ENCODE measurements around the gene DHX36. TPM values are rescaled to one million over a fixed set of nuclear protein-coding genes. Genes with fewer than 3 reads are reported as not detected.

The DHX36 gene
- total RNA-seq, 1 donor from 2014 or later, result 58.4 TPM

DNA sequence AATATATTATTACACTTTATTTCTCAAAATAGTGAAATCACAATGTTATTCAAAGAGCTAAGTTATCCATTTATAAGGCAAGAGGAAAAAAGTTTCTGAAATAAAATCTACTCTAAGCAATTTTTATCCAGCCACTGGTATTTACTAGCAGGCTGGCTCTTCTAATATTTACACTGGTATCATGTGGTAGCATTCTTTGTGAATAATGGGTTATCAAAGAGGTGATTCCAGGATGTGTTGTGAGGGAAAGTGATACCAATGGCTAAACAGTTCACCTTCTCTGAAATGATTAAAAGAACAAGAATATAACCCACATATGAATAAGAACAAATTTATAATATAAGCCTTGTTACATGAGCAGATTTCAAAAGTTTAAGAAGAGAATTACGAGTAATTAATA, 44.1 kb downstream of the DHX36 start:
- H3K27me3 ChIP-seq, result no peaks in the 10 kb centered on the region
- H3K4me3 ChIP-seq, result no peak overlapping the region
- DNase-seq (no peak), ATAC-seq (no peak)
- no peak overlapping the region for H3K27ac ChIP-seq
- TF ChIP-seq, protein P1, sequence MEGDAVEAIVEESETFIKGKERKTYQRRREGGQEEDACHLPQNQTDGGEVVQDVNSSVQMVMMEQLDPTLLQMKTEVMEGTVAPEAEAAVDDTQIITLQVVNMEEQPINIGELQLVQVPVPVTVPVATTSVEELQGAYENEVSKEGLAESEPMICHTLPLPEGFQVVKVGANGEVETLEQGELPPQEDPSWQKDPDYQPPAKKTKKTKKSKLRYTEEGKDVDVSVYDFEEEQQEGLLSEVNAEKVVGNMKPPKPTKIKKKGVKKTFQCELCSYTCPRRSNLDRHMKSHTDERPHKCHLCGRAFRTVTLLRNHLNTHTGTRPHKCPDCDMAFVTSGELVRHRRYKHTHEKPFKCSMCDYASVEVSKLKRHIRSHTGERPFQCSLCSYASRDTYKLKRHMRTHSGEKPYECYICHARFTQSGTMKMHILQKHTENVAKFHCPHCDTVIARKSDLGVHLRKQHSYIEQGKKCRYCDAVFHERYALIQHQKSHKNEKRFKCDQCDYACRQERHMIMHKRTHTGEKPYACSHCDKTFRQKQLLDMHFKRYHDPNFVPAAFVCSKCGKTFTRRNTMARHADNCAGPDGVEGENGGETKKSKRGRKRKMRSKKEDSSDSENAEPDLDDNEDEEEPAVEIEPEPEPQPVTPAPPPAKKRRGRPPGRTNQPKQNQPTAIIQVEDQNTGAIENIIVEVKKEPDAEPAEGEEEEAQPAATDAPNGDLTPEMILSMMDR (IDR thresholded peaks at IDR 0.05), result no peak
- H3K9me3 ChIP-seq, result no peaks in the 10 kb centered on the region
- intact Hi-C loops (cut with DNase I), result no loop called here
- H3K4me1 ChIP-seq, result peaks cover 12% of the 10 kb centered on the region
- H3K36me3 ChIP-seq, result peaks cover 96% of the 10 kb centered on the region

DNA sequence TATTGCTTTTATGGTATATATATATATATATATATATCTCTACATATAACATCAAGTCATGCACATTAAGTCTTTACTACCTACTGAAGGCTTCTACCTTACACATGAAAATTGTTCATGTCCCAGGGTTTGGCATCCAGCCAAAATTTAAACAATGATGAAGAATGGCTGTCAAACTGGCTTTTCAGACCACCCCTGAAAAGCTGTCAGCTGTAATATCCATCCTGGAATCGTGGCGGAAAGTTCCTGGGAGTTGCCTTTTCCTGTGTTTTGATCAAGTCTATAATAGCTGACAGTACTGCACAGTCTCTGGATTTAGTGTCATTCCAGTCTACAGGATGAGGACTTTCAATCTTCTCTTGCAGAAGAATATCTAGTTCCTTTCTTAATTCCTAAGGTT, 48.3 kb downstream of the DHX36 start:
- Histone ChIP-seq H3K27ac (no peak overlapping the region), H3K9me3 (no peaks in the 10 kb centered on the region), H3K27me3 (no peaks in the 10 kb centered on the region), H3K4me3 (no peak overlapping the region), H3K36me3 (peaks cover 89% of the 10 kb centered on the region), H3K4me1 (peaks cover 12% of the 10 kb centered on the region)
- intact Hi-C loops (cut with DNase I), result no loop called here
- TF ChIP-seq, protein P1 (IDR thresholded peaks at IDR 0.05), result no peak
- ATAC-seq (no peak), DNase-seq (no peak)

DNA sequence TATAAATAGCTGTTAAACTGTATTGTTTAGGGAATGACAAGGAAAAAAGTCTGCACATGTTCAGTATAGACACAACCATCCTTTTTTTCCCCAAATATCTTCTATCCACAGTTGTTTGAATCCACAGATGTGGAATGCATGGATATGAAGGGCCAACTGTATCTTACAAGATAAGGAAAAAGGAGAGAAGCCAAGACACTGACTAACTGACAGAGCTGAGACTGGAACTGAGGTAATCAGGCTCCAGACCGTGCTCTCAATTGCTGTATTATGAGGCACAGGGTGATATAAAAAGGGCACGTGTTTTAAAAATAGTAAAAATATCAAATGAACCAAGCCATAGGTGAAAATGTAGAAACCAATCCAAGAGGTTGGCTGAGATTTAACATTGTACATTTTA, 49.0 kb downstream of the DHX36 start:
- Histone ChIP-seq H3K27me3 (no peaks in the 10 kb centered on the region), H3K27ac (no peak overlapping the region), H3K4me1 (peaks cover 12% of the 10 kb centered on the region), H3K4me3 (no peak overlapping the region), H3K9me3 (no peaks in the 10 kb centered on the region), H3K36me3 (peaks cover 83% of the 10 kb centered on the region)
- DNase-seq, result no peak
- TF ChIP-seq, protein P1 (IDR thresholded peaks at IDR 0.05), result no peak
- ATAC-seq, result no peak
- intact Hi-C loops (cut with DNase I), result no loop called here

DNA sequence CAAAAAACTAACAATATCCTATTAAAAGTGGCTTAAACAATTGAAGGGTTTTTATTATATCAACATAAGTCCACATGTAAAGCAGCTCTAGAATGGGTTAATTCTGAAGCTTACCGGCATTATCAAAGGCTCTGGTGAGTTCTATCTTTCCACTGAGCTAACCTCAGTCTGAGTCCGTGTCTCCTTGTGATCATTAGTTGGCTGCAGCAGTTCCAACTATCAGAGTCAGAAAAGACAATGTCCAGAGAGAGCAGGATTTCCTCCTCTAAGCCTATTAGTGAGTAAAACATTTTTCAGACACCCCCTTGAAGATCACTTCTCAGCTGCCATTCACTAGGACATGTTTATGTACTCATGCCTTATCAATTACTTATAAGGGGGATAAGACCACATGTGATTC, 49.9 kb downstream of the DHX36 start:
- no peaks in the 10 kb centered on the region for H3K9me3 ChIP-seq
- peaks cover 74% of the 10 kb centered on the region for H3K36me3 ChIP-seq
- intact Hi-C loops (cut with DNase I), result no loop called here
- H3K4me3 ChIP-seq, result no peak overlapping the region
- no peaks in the 10 kb centered on the region for H3K27me3 ChIP-seq
- peaks cover 12% of the 10 kb centered on the region for H3K4me1 ChIP-seq
- H3K27ac ChIP-seq, result no peak overlapping the region
- no peak for ATAC-seq
- DNase-seq, result no peak
- TF ChIP-seq, protein P1 (IDR thresholded peaks at IDR 0.05), result no peak

DNA sequence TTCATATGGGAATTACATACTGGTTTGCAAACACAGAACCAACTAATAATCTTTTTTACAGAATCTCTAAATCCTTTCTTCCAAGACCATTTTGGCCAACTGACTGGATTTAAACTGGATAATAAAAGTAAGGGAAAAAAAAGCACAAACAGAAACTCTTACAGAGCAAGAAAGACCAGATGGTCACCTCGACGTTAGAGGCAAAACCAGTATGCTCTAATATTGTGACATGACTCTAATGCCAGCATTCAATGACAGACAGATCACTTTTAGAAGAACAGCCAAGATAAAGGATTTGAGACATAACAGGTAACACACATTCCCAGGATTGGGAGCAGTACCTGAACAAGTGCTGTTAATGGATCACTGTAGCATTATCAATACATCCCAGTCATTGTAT, 50.9 kb downstream of the DHX36 start:
- peaks cover 64% of the 10 kb centered on the region for H3K36me3 ChIP-seq
- intact Hi-C loops (cut with DNase I), result no loop called here
- TF ChIP-seq, protein P1 (IDR thresholded peaks at IDR 0.05), result no peak

DNA sequence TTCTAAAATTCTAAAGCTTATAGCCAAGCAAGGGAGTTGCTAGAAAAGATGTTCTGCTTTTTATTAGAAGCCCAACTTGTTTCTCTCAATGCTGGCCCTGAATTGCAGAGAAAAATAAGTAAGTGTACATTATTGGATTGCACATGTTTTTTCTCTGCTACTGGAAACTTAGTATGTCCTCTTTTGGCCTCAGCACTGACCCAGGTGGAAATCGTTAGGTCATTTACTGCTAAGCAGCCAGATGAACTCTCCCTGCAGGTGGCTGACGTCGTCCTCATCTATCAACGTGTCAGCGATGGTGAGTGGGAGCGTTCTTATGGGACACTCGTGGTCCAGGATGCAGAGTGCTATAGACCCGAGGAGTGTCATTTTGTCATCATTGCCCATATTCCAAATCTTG, 69.8 kb downstream of the DHX36 start:
- no peaks in the 10 kb centered on the region for H3K4me1 ChIP-seq
- DNase-seq (no peak), ATAC-seq (no peak)
- no peaks in the 10 kb centered on the region for H3K27me3 ChIP-seq
- peaks cover 51% of the 10 kb centered on the region for H3K36me3 ChIP-seq
- TF ChIP-seq, protein P1 (IDR thresholded peaks at IDR 0.05), result no peak
- H3K4me3 ChIP-seq, result no peak overlapping the region
- H3K9me3 ChIP-seq, result no peaks in the 10 kb centered on the region
- intact Hi-C loops (cut with DNase I), result no loop called here
- no peak overlapping the region for H3K27ac ChIP-seq

More for the DNA sequence above, 50.9 kb downstream of the DHX36 start:
- no peak overlapping the region for H3K4me3 ChIP-seq
- ATAC-seq, result no peak
- H3K27me3 ChIP-seq, result no peaks in the 10 kb centered on the region
- H3K4me1 ChIP-seq, result peaks cover 12% of the 10 kb centered on the region
- DNase-seq, result no peak
- no peaks in the 10 kb centered on the region for H3K9me3 ChIP-seq
- no peak overlapping the region for H3K27ac ChIP-seq

All from upper lobe of right lung (tissue), 1 donor.